K562 (cell line): ENCODE data around the gene COQ4. TPM values are rescaled to one million over a fixed set of nuclear protein-coding genes. Genes with fewer than 3 reads are reported as not detected.
A peak's percentile ranks its signal among the peaks of the same experiment; 100 is the strongest.

Experiments
- BRD4 ChIP-seq: fragments of 200-600 bp; sonication (generic); IDR thresholded peaks from 2 replicates; pipeline ENCODE4 v1.6.1; 2017; ENCODE audit warnings: inconsistent platforms
- HBP1 ChIP-seq: fragments of 450-650 bp; formaldehyde crosslinking; IDR thresholded peaks from 2 replicates; pipeline ENCODE4 v1.4.0; 2022; ENCODE audit warnings: missing genetic modification characterization
- MAFK ChIP-seq: IDR thresholded peaks from 2 replicates; pipeline ENCODE4 v1.6.1; 2011; ENCODE audit warnings: low read length, improper control_type of control experiment
- NFXL1 ChIP-seq: fragments of 450-650 bp; formaldehyde crosslinking; IDR thresholded peaks from 2 replicates; pipeline ENCODE4 v1.4.0; 2021; ENCODE audit warnings: mild to moderate bottlenecking
- OTX1 ChIP-seq: fragments of 450-650 bp; formaldehyde crosslinking; IDR thresholded peaks from 2 replicates; pipeline ENCODE4 v1.4.0; 2022; ENCODE audit warnings: mild to moderate bottlenecking
- RBBP5 ChIP-seq: fragments of 200-600 bp; sonication (generic); IDR thresholded peaks from 2 replicates; pipeline ENCODE4 v1.6.1; 2012; ENCODE audit warnings: borderline replicate concordance, mild to moderate bottlenecking, low read length, control low read depth, inconsistent platforms; ENCODE audit not compliant: insufficient read depth, poor library complexity, severe bottlenecking
- RCOR1 ChIP-seq, 2 experiments: IDR thresholded peaks; 2 replicates each; pipeline ENCODE4 v1.6.1; 2012; ENCODE audit warnings: low read depth in 2 of 2, low read length in 2 of 2, borderline replicate concordance in 1 of 2, improper control_type of control experiment in 1 of 2
- SREBF1 ChIP-seq: fragments of 150-350 bp; IDR thresholded peaks from 2 replicates; pipeline ENCODE4 v1.6.1; 2014; ENCODE audit warnings: antibody characterized with exemption, low read depth, low read length, borderline replicate concordance
- TCF15 ChIP-seq: fragments of 250-450 bp; sonication (Bioruptor Pico); IDR thresholded peaks from 2 replicates; pipeline ENCODE4 v1.8.0; 2022; ENCODE audit warnings: moderate library complexity, mild to moderate bottlenecking, inconsistent platforms
- TEAD4 ChIP-seq, 2 experiments: sonication (generic) in 1 of 2; formaldehyde crosslinking in 1 of 2; IDR thresholded peaks; 2 replicates each; pipeline versions ENCODE4 v1.6.1 to v1.8.0; 2012 to 2022; ENCODE audit warnings: borderline replicate concordance in 1 of 2, inconsistent platforms in 1 of 2, low read length in 1 of 2, mild to moderate bottlenecking in 1 of 2, missing genetic modification reagents in 1 of 2
- THRB ChIP-seq: fragments of 450-650 bp; formaldehyde crosslinking; conservative IDR thresholded peaks from 2 replicates; pipeline ENCODE4 v1.4.0; 2022; ENCODE audit warnings: mild to moderate bottlenecking, missing genetic modification characterization
- WHSC1 ChIP-seq: IDR thresholded peaks from one replicate; pipeline ENCODE4 v1.6.1; 2012; ENCODE audit warnings: low read length, control low read depth, inconsistent platforms
- ZBTB26 ChIP-seq: fragments of 450-650 bp; formaldehyde crosslinking; IDR thresholded peaks from 2 replicates; pipeline ENCODE4 v1.4.0; 2022; ENCODE audit warnings: missing genetic modification characterization
- ZBTB9 ChIP-seq: fragments of 450-650 bp; formaldehyde crosslinking; IDR thresholded peaks from 2 replicates; pipeline ENCODE4 v1.4.0; 2020; ENCODE audit warnings: mild to moderate bottlenecking, moderate library complexity
- ZNF133 ChIP-seq: fragments of 250-450 bp; sonication (Bioruptor Pico); IDR thresholded peaks from 2 replicates; pipeline ENCODE4 v1.4.0; 2020; ENCODE audit warnings: mild to moderate bottlenecking
- ZNF3 ChIP-seq: fragments of 250-450 bp; sonication (Bioruptor Pico); IDR thresholded peaks from 2 replicates; pipeline ENCODE4 v1.5.0; 2021; ENCODE audit warnings: mild to moderate bottlenecking, moderate library complexity
- ZNF668 ChIP-seq: fragments of 250-450 bp; sonication (Bioruptor Pico); IDR thresholded peaks from 2 replicates; pipeline ENCODE4 v1.8.0; 2022; ENCODE audit warnings: mild to moderate bottlenecking, inconsistent platforms
- ZNF75A ChIP-seq: fragments of 450-650 bp; formaldehyde crosslinking; IDR thresholded peaks from 2 replicates; pipeline ENCODE4 v1.4.0; 2020; ENCODE audit warnings: mild to moderate bottlenecking
- polyA plus RNA-seq, 8 experiments: library from polyadenylated mRNA; depleted of rRNA in 4 of 8; stranded (reverse) in 5 of 8; unstranded in 3 of 8; fragments of >200 nt; fragmentation: Nextera tagmentation in 2 of 8; fragmentation: Illumina TruSeq in 1 of 8; extraction: Ambion mirVana in 2 of 8; extraction: Trizol in 1 of 8; gene quantifications; 2 replicates each; pipeline versions ENCODE4 v1.2.1 to v1.2.3, GENCODE V29; 2011 to 2014; ENCODE audit warnings: inconsistent platforms in 1 of 8, missing spikeins in 1 of 8
- total RNA-seq, 7 experiments: library from RNA; depleted of rRNA in 6 of 7; stranded (reverse); fragments of >200 nt in 6 of 7; fragmentation: Illumina TruSeq in 2 of 7; extraction: Trizol in 2 of 7; gene quantifications; 2 replicates each; pipeline versions ENCODE4 v1.2.1 to v1.2.3, GENCODE V29; 2011 to 2021; ENCODE audit warnings: low replicate concordance in 1 of 7

The COQ4 gene
- total and polyA plus RNA-seq, 9 of the 15 experiments (the other 6 are each of a cell fraction or from before 2014, with no cell fraction given) = 9.1 to 135 (median 67.2) TPM

- TF ChIP-seq ZBTB26 (CRISPR knock-in tag) = peak; percentile 42
- TF ChIP-seq ZNF3 = no peak
- peak; percentile 30; the same call in 1 of the 2 replicates for TF ChIP-seq THRB
- TF ChIP-seq TCF15 (CRISPR knock-in tag) = peak; percentile 57; the same call in 1 of the 2 replicates
- TF ChIP-seq BRD4 = no peak
- TF ChIP-seq ZNF133 = 0 out of 2 replicates have a peak, but pooled peaks have one; percentile 62
- peak; percentile 4; the same call in 1 of the 2 replicates for TF ChIP-seq OTX1 (CRISPR knock-in tag)
- TF ChIP-seq SREBF1 = 0 out of 2 replicates have a peak, but pooled peaks have one; percentile 31
- no peak for TF ChIP-seq WHSC1
- 0 out of 2 replicates have a peak, but pooled peaks have one; percentile 12 for TF ChIP-seq ZBTB9 (CRISPR knock-in tag)
- TF ChIP-seq MAFK = 0 out of 2 replicates have a peak, but pooled peaks have one; percentile 3
- TF ChIP-seq ZNF668 (CRISPR knock-in tag) = peak; percentile 24; the same call in 1 of the 2 replicates
- peak in 1 of 2 experiments; percentile 50; a peak in 1 of 4 replicates for TF ChIP-seq RCOR1 (IDR thresholded peaks at IDR 0.05; ENCODE audit: borderline replicate concordance in 1 of 2, low read depth in 2 of 2, low read length in 2 of 2)
- peak; percentile 11; the same call in 1 of the 2 replicates for TF ChIP-seq HBP1
- 0 out of 2 replicates have a peak, but pooled peaks have one; percentile 11 for TF ChIP-seq ZNF75A (CRISPR knock-in tag)
- TF ChIP-seq NFXL1 = 0 out of 2 replicates have a peak, but pooled peaks have one; percentile 53
- TF ChIP-seq RBBP5 = peak; percentile 49
- no peak for TF ChIP-seq TEAD4 (IDR thresholded peaks at IDR 0.05; ENCODE audit: low read length)
- TF ChIP-seq TEAD4 (CRISPR knock-in tag; IDR thresholded peaks at IDR 0.05; ENCODE audit: borderline replicate concordance) = no peak
These were observed 45.9 kb upstream of the COQ4 start (continued) for GRCh38 chr9:128276574-128277270.
